ENCODE data around the gene FAM83E.

The FAM83E gene

DNA sequence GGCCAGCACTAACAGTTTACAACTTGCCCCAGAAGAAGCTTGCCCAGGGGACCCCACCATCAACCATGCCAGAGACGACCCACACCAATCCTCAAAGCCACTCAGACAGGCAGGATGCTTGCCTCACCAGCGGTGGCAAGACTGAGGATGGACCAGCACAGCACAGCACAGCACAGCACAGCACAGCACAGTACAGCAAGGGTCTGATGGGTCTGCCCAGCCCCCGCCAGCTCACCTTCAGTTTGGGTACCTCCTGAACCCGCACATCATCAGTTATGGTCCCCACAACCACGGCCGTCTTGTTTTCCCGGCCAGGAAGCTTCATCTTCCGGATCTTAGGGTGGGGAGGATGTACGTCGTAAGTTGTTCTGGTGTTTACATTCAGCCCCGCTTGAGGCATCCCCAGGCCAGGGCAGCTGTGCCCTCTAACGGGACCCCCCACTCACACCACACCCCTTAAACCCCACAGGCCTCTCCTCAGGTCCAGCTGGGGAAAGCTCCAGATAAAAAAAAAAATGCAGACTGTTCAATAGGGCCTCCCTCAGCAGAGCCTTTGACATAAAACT, 1.7 kb upstream of the FAM83E start:
- intact Hi-C loops (cut with micrococcal nuclease) = no loop called here
- Mint-ChIP-seq H3K4me3 (no peak overlapping the region), H3K27ac (no peak overlapping the region), H3K27me3 (no peaks in the 10 kb centered on the region), H3K4me1 (ENCODE audit: low read depth) (peaks cover 51% of the 10 kb centered on the region), H3K9me3 (no peaks in the 10 kb centered on the region), H3K36me3 (ENCODE audit: low read depth) (peaks cover 63% of the 10 kb centered on the region)

DNA sequence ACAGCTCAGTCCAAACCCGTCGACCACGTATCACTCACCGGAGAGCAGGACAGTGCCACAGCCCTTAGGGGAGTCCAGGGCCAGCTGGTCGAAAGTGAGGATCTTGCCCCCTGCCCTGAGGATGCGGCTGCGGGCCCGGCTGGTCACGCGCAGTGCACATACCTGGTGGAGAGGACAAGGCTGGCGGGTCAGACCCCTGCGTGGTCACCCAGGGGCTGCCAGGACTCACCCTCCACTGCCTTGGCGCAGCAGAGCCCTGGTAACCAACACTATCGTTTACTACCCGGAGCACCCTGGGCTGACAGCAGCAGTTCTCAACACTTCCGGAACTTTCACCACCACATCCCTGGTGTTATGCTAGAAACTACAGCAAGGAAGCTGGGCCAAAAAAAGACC, 1.2 kb upstream of the FAM83E start:
- H3K36me3 Mint-ChIP-seq (ENCODE audit: low read depth) = peaks cover 63% of the 10 kb centered on the region
- H3K4me1 Mint-ChIP-seq (ENCODE audit: low read depth) = peaks cover 47% of the 10 kb centered on the region

GRCh38 chr19:48615231-48616040, 560 bp upstream of the FAM83E start:
- Mint-ChIP-seq H3K27ac (no peak overlapping the region), H3K4me3 (no peak overlapping the region), H3K36me3 (ENCODE audit: low read depth) (peaks cover 63% of the 10 kb centered on the region), H3K9me3 (no peaks in the 10 kb centered on the region), H3K27me3 (no peaks in the 10 kb centered on the region), H3K4me1 (ENCODE audit: low read depth) (peaks cover 47% of the 10 kb centered on the region)
- intact Hi-C loops (cut with micrococcal nuclease) = no loop called here

More for the DNA sequence above, 1.2 kb upstream of the FAM83E start:
- Mint-ChIP-seq H3K27me3 (no peaks in the 10 kb centered on the region), H3K4me3 (no peak overlapping the region), H3K9me3 (no peaks in the 10 kb centered on the region), H3K27ac (no peak overlapping the region)
- intact Hi-C loops (cut with micrococcal nuclease) = no loop called here

DNA sequence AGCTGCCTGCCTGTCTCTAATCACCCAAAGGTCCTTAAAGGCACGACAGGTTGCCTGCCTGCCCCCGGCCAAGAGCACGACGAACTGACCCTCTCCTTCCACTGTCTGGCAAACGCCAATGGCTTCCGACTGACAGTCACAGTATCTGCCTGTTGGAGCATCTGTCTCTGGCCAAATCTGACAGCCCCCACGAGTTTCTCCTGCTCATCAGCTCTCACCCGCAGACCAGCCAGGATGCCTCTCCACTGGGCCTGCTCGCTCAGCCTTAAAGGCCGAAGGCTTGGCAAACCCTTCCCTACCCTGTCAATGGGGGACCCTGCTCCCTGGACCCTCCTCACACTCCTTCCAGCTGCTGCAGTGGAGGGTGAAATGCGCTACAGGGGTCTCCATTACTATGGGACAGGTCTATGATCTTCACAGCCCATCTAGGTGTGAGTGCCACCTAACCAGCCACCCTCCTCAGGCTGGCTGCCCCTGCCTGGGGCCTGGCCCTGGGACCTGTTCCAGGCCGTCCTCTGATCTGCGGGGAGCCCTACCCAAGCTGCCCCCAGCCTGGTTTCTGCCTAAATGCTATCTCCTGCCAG, 932 bp downstream of the FAM83E start:
- Mint-ChIP-seq H3K36me3 (ENCODE audit: low read depth) (peaks cover 49% of the 10 kb centered on the region), H3K9me3 (no peaks in the 10 kb centered on the region), H3K4me3 (no peak overlapping the region), H3K27me3 (no peaks in the 10 kb centered on the region), H3K27ac (peak overlapping the region; percentile 57), H3K4me1 (ENCODE audit: low read depth) (peaks cover 42% of the 10 kb centered on the region)
- intact Hi-C loops (cut with micrococcal nuclease) = no loop called here

DNA sequence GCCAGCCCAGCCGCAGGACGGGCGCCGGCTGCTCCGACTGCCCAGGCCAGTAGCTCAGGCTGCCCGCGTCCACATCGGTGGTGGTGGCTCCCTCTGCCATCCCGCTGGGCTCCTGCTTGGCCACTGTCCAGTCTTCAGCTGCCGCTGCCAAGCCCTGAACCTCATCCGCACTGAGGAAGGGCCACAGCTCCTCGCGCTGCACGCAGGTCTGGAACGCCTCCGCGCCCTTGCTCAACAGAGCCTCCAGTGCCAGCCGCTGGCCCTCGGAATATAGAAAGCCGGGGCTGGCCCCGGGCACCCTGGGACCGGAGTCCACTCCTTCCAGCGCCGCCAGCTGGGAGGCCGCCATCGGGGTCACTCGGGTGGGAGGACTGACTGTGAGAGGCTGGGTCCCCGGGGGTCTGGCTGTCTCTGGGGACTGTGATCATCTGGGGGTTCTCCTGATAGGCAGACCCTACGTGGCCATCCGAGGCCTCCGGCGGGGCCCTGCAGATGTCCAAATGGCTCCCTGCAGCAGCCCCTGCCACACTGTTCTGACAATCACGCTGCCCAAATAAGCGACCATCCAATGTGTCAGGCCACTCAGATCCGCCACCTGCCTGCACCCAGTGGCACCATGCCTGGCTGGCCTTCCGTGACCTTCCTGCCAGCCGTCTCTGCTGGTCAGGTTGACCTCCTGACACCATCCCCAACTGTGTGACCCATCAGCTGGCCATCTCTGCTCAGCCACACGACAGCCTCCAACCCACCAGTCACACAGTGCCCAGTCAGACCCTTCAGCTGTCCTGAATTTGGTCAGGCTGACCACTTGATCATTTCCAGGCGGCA, 1.6 kb downstream of the FAM83E start:
- no peak overlapping the region for H3K4me3 Mint-ChIP-seq
- intact Hi-C loops (cut with micrococcal nuclease) = no loop called here
- H3K36me3 Mint-ChIP-seq (ENCODE audit: low read depth) = peaks cover 42% of the 10 kb centered on the region
- H3K27me3 Mint-ChIP-seq = no peaks in the 10 kb centered on the region
- H3K9me3 Mint-ChIP-seq = no peaks in the 10 kb centered on the region
- peaks cover 43% of the 10 kb centered on the region for H3K4me1 Mint-ChIP-seq (ENCODE audit: low read depth)
- H3K27ac Mint-ChIP-seq = peak overlapping the region; percentile 57

- no peak overlapping the region for H3K27ac Mint-ChIP-seq
Observed at GRCh38 chr19:48611872-48612271, 3.0 kb downstream of the FAM83E start.

GRCh38 chr19:48609571-48610108, 5.2 kb downstream of the FAM83E start:
- peaks cover 12% of the 10 kb centered on the region for H3K4me1 Mint-ChIP-seq (ENCODE audit: low read depth)
- no peak overlapping the region for H3K27ac Mint-ChIP-seq
- H3K36me3 Mint-ChIP-seq (ENCODE audit: low read depth) = peaks cover 6% of the 10 kb centered on the region
- intact Hi-C loops (cut with micrococcal nuclease) = loop anchor here (5.0 kb wide), 1 partner anchor 117 kb away; no protein-coding TSS in a partner anchor
- H3K4me3 Mint-ChIP-seq = no peak overlapping the region
- no peaks in the 10 kb centered on the region for H3K27me3 Mint-ChIP-seq
- no peaks in the 10 kb centered on the region for H3K9me3 Mint-ChIP-seq

More at GRCh38 chr19:48611872-48612271, 3.0 kb downstream of the FAM83E start:
- Mint-ChIP-seq H3K4me1 (ENCODE audit: low read depth) (peaks cover 32% of the 10 kb centered on the region), H3K36me3 (ENCODE audit: low read depth) (peaks cover 28% of the 10 kb centered on the region), H3K4me3 (no peak overlapping the region), H3K9me3 (no peaks in the 10 kb centered on the region), H3K27me3 (no peaks in the 10 kb centered on the region)
- intact Hi-C loops (cut with micrococcal nuclease) = no loop called here

- Mint-ChIP-seq H3K9me3 (no peaks in the 10 kb centered on the region), H3K27ac (no peak overlapping the region), H3K4me3 (no peak overlapping the region), H3K4me1 (ENCODE audit: low read depth) (peaks cover 12% of the 10 kb centered on the region), H3K27me3 (no peaks in the 10 kb centered on the region), H3K36me3 (ENCODE audit: low read depth) (no peaks in the 10 kb centered on the region)
- intact Hi-C loops (cut with micrococcal nuclease) = loop anchor here (5.0 kb wide), 1 partner anchor 117 kb away; no protein-coding TSS in a partner anchor
Observed at GRCh38 chr19:48608798-48609263, 6.0 kb downstream of the FAM83E start.

DNA sequence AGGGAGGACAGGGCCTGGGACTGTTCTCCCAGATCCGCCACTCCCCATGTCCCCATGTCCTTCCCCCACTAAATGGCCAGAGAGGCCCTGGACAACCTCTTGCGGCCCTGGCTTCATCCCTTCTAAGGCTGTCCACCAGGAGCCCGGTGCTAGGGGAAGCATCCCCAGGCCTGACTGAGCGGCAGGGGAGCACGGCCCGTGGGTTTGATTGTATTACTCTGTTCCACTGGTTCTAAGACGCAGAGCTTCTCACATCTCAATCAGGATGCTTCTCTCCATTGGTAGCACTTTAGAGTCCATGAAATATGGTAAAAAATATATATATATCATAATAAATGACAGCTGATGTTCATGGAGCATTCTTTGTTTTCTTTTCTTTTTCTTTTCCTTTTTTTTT, 7.5 kb downstream of the FAM83E start:
- H3K27ac Mint-ChIP-seq = no peak overlapping the region
- H3K4me3 Mint-ChIP-seq = no peak overlapping the region
- peaks cover 13% of the 10 kb centered on the region for H3K4me1 Mint-ChIP-seq (ENCODE audit: low read depth)
- H3K36me3 Mint-ChIP-seq (ENCODE audit: low read depth) = no peaks in the 10 kb centered on the region
- H3K27me3 Mint-ChIP-seq = no peaks in the 10 kb centered on the region
- intact Hi-C loops (cut with micrococcal nuclease) = loop anchor here (5.0 kb wide), 1 partner anchor 115 kb away; no protein-coding TSS in a partner anchor
- no peaks in the 10 kb centered on the region for H3K9me3 Mint-ChIP-seq

- H3K4me3 Mint-ChIP-seq = no peak within 1 kb of the TSS
- H3K4me1 Mint-ChIP-seq (ENCODE audit: low read depth) = peaks cover 19% of the 10 kb centered on the region
- H3K9me3 Mint-ChIP-seq = no peaks in the 10 kb centered on the region
- peaks cover 5% of the 10 kb centered on the region for H3K27me3 Mint-ChIP-seq
- intact Hi-C loops (cut with micrococcal nuclease) = loop anchor here (5.0 kb wide), 1 partner anchor 114 kb away; no protein-coding TSS in a partner anchor
- no peak within 1 kb of the TSS for H3K27ac Mint-ChIP-seq
- no peaks in the 10 kb centered on the region for H3K36me3 Mint-ChIP-seq (ENCODE audit: low read depth)
Observed at GRCh38 chr19:48606463-48607358, 8.2 kb downstream of the FAM83E start, which contains the start of gene SPACA4. Gene SPACA4 (plus strand): TSS chr19:48606742. CDS start chr19:48606979, 237 bp downstream.

DNA sequence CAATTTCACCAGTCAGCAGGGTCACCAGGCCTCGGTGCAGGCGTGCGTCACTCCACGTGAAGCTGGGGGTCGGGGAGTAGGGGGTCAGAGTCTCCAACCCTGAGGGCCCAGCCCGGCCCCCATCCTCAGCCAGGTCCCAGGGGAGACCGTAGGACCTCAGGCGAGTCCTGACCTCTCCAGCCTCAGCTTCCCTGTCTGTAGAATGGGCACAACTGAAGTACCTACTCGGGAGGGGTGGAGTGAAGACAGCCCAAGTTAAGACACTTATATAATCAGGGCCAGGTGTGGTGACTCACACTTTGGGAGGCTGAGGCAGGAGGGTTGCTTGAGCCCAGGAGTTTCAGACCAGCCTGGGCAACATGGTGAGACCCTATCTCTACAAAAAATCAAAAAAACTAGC, 11.0 kb downstream of the FAM83E start:
- no peaks in the 10 kb centered on the region for H3K36me3 Mint-ChIP-seq (ENCODE audit: low read depth)
- H3K27ac Mint-ChIP-seq = no peak overlapping the region
- no peak overlapping the region for H3K4me3 Mint-ChIP-seq
- H3K4me1 Mint-ChIP-seq (ENCODE audit: low read depth) = peaks cover 20% of the 10 kb centered on the region
- H3K9me3 Mint-ChIP-seq = no peaks in the 10 kb centered on the region
- intact Hi-C loops (cut with micrococcal nuclease) = no loop called here
- H3K27me3 Mint-ChIP-seq = peaks cover 16% of the 10 kb centered on the region

DNA sequence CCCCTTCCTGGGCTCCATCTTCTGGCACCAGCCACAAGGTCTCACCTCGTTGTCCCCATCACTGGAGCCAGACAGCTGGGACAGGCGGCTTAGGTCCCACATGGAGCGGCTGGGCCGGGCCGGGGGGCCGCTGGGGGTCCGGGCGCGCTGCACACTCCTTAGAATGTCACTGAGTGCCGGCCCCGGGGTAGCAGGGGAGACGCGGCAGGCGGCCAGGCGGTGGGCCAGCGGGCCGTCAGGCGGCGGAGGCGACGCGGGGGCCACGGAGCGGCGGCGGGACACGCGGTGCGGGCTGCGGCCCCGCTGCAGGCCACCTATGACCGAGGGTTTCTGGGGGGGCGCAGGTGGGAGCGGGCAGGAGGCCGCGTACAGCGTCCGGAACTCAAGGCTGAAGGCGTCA, 11.4 kb downstream of the FAM83E start:
- no peak overlapping the region for H3K27ac Mint-ChIP-seq
- peaks cover 20% of the 10 kb centered on the region for H3K27me3 Mint-ChIP-seq
- peaks cover 16% of the 10 kb centered on the region for H3K4me1 Mint-ChIP-seq (ENCODE audit: low read depth)
- no peaks in the 10 kb centered on the region for H3K36me3 Mint-ChIP-seq (ENCODE audit: low read depth)
- intact Hi-C loops (cut with micrococcal nuclease) = no loop called here
- no peak overlapping the region for H3K4me3 Mint-ChIP-seq
- H3K9me3 Mint-ChIP-seq = no peaks in the 10 kb centered on the region

All from dendritic cell treated with granulocyte-macrophage colony-stimulating factor and Interleukin-4, amounts not matched to agents 40 ng/mL and 50 ng/mL, for 4 days (primary cell).